ENCODE data around the gene SS18L1. TPM values are rescaled to one million over a fixed set of nuclear protein-coding genes. Genes with fewer than 3 reads are reported as not detected.

SS18L1 gene
- total RNA-seq, 2 donors from 2014 or later, result 10.1 to 17.7 TPM

DNA sequence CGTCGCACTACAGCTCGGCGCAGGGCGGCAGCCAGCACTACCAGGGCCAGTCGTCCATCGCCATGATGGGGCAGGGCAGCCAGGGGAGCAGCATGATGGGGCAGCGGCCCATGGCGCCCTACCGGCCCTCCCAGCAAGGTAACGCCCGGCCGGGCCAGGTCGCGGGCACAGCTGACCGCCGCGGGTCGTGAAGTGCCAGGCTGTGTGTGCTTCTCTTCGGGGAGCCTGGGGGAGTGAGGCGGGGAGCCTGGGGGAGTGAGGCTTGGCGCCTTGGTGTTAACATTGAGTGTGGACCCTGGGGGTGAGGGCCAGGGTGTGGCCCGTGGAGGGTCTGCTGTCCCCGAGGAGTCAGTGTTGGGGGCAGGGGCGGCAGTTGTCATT is 19.9 kb downstream of the SS18L1 start:
- Histone ChIP-seq H3K9me3 (no peaks in the 10 kb centered on the region), H3K9ac (ENCODE audit: low read depth in 2 of 2, low read length in 2 of 2) (no peak overlapping the region), H3K27ac (no peak overlapping the region), H3K27me3 (no peaks in the 10 kb centered on the region), H3K36me3 (peaks cover 6% of the 10 kb centered on the region), H3K4me3 (no peak overlapping the region), H3K4me1 (no peaks in the 10 kb centered on the region)
- intact Hi-C loops (cut with DNase I), result no loop called here
- no peak for DNase-seq
- TF ChIP-seq, protein P1, sequence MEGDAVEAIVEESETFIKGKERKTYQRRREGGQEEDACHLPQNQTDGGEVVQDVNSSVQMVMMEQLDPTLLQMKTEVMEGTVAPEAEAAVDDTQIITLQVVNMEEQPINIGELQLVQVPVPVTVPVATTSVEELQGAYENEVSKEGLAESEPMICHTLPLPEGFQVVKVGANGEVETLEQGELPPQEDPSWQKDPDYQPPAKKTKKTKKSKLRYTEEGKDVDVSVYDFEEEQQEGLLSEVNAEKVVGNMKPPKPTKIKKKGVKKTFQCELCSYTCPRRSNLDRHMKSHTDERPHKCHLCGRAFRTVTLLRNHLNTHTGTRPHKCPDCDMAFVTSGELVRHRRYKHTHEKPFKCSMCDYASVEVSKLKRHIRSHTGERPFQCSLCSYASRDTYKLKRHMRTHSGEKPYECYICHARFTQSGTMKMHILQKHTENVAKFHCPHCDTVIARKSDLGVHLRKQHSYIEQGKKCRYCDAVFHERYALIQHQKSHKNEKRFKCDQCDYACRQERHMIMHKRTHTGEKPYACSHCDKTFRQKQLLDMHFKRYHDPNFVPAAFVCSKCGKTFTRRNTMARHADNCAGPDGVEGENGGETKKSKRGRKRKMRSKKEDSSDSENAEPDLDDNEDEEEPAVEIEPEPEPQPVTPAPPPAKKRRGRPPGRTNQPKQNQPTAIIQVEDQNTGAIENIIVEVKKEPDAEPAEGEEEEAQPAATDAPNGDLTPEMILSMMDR (IDR thresholded peaks at IDR 0.05), result no peak

DNA sequence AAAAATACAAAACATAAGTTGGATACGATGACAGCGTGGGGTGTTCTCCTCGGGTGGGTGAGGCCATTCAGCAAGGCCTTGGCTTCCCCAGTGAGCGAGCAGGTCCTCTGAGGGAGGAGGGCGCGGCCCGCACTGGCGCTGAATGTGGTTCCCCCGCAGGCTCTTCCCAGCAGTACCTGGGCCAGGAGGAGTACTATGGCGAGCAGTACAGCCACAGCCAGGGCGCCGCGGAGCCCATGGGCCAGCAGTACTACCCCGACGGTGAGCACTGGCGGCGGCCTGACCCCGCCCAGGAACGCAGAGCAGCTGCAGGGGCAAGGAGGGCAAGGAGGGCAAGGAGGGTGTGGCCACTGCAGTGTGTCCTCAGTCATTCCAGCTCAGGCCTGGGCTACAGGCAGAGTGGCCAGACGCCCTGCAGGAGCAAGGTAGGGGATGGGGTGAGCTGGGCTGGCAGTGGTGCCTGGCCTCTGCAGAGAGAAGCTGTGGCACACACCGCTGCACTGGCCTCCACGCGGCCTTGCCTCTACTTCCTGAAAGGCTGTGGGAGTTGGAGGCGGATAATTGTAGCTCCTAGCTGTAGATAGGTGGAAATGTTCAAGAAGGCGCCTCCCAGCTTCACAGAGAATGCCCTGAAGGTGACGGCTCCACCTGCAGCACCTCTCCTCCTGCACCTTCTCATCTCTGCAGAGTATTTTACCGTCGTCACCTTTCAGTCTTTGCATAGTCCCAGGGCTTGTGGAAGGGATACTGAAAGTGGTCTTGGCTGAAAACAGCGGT is 20.6 kb downstream of the SS18L1 start:
- TF ChIP-seq, protein P1 (IDR thresholded peaks at IDR 0.05), result no peak
- H3K36me3 ChIP-seq, result peaks cover 6% of the 10 kb centered on the region
- H3K4me3 ChIP-seq, result no peak overlapping the region
- no peaks in the 10 kb centered on the region for H3K9me3 ChIP-seq
- no peak overlapping the region for H3K9ac ChIP-seq (ENCODE audit: low read depth in 2 of 2, low read length in 2 of 2)
- intact Hi-C loops (cut with DNase I), result no loop called here
- no peak overlapping the region for H3K27ac ChIP-seq
- DNase-seq, result no peak
- H3K4me1 ChIP-seq, result no peaks in the 10 kb centered on the region
- no peaks in the 10 kb centered on the region for H3K27me3 ChIP-seq

DNA sequence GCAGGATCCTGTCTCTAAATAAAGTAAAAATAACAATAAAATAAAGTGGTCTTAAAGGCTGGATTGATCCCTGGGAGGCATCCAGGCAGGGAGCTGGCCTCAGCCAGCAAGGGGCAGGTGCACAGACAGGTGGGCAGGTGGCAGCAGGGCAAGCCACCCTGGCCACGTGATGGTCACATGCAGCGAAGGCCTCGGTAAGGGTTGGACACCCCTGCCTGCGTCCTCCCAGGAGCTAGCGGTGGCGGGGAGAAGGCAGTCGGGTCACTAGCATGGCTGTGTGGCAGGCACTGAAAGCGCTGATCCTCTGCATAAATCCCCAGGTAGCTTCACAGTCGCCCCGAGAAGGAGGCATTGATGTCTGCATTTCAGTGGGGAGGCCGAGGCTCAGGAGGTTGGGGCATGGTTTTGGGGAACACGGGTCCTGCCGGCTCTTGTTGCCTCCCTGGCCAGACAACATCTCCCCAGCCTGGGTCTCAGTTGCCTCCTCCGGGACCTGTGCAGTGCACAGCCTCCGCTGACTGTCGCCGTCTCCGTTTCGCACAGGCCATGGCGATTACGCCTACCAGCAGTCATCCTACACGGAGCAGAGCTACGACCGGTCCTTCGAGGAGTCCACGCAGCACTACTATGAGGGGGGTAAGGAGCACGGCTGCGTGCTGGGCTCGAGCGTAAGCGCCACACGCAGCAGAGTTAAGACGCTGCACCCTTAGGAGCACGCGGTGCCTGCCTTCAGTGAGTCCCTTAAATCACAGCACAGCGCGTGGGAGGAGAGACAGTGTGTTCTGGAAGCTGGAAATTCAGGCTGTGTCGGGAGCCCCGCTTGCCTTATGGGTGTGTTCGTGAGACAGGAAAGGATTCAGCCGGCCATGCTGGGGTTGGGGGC is 21.6 kb downstream of the SS18L1 start:
- intact Hi-C loops (cut with DNase I), result no loop called here
- Histone ChIP-seq H3K27ac (no peak overlapping the region), H3K9me3 (no peaks in the 10 kb centered on the region), H3K27me3 (no peaks in the 10 kb centered on the region), H3K4me3 (no peak overlapping the region), H3K4me1 (no peaks in the 10 kb centered on the region), H3K36me3 (peaks cover 6% of the 10 kb centered on the region), H3K9ac (ENCODE audit: low read depth in 2 of 2, low read length in 2 of 2) (no peak overlapping the region)
- DNase-seq, result no peak
- TF ChIP-seq, protein P1 (IDR thresholded peaks at IDR 0.05), result no peak

DNA sequence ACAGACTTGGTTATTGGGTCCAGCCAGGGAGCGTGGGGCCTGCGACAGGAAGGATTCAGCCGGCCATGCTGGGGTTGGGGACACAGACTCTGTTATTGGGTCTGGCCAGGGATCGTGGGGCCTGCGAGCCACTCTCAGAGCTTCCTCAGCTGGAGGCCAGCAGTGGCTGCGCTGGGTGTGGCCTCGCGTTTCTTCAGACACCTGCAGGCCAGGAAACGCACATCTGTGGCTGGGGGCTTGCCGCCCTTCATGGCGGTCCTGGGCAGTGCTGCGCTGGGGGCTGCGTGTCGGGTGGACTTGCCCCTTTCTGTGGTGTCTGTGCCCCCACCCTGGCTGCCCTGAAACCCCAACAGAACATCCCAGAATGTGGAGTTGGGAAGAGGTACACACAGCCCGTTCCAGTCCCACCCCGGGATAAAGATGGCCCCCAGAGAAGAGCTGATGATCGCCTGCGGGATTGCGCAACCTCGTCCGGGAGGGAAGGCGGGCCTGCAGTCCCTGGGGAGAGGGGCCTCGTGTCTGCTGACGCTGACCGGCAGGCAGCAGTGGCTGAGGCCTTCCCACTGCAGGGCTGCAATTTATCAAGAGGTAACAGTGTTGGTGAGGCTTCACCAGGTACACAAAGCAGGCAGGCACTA is 22.3 kb downstream of the SS18L1 start:
- TF ChIP-seq, protein P1 (IDR thresholded peaks at IDR 0.05), result no peak
- intact Hi-C loops (cut with DNase I), result no loop called here
- Histone ChIP-seq H3K4me3 (no peak overlapping the region), H3K9ac (ENCODE audit: low read depth in 2 of 2, low read length in 2 of 2) (no peak overlapping the region), H3K9me3 (no peaks in the 10 kb centered on the region), H3K27ac (no peak overlapping the region), H3K36me3 (peaks cover 6% of the 10 kb centered on the region), H3K27me3 (no peaks in the 10 kb centered on the region), H3K4me1 (no peaks in the 10 kb centered on the region)
- DNase-seq, result no peak

DNA sequence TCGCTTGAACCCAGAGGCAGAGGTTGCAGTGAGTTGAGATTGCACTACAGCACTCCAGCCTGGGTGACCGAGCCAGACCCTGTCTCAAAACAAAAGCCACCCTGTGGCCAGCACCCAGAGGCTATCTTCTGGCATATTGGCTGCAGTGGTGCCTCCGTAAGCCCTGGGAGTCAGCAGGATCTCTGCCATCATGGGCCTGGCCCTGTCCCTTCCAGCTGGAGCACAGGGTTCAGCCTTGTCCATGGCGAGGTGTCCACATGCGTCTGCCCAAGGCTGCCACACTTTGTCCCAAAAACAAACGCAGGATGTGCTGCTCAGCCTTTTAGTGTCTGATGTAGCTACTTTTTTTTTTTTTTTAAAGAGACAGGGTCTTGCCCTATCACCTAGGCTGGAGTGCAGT is 23.9 kb downstream of the SS18L1 start:
- no peak overlapping the region for H3K27ac ChIP-seq
- H3K4me3 ChIP-seq, result no peak overlapping the region
- H3K27me3 ChIP-seq, result no peaks in the 10 kb centered on the region
- no peaks in the 10 kb centered on the region for H3K9me3 ChIP-seq
- no peak for DNase-seq
- intact Hi-C loops (cut with DNase I), result no loop called here
- H3K9ac ChIP-seq (ENCODE audit: low read depth in 2 of 2, low read length in 2 of 2), result no peak overlapping the region
- peaks cover 1% of the 10 kb centered on the region for H3K36me3 ChIP-seq
- TF ChIP-seq, protein P1 (IDR thresholded peaks at IDR 0.05), result no peak
- no peaks in the 10 kb centered on the region for H3K4me1 ChIP-seq

Data from colonic mucosa (tissue), 4 donors.